NCI-H2029 (cell line): ENCODE measurements around the gene LRRC32.

Experiments used
- DNase-seq: peaks from one replicate; lab custom pipeline; 2025; lab: John Stamatoyannopoulos, UW

The LRRC32 gene

GRCh38 chr11:76663912-76664440 lies 6.6 kb downstream of the LRRC32 start:
- DNase-seq = no peak

GRCh38 chr11:76663486-76663810 lies 7.1 kb downstream of the LRRC32 start:
- no peak for DNase-seq

- no peak for DNase-seq
Observed at GRCh38 chr11:76662656-76663485, 7.7 kb downstream of the LRRC32 start.

- no peak for DNase-seq
Observed at GRCh38 chr11:76661834-76662434, 8.6 kb downstream of the LRRC32 start.

- DNase-seq = no peak
Observed at GRCh38 chr11:76661306-76661751, 9.2 kb downstream of the LRRC32 start.

- no peak for DNase-seq
Observed at GRCh38 chr11:76660533-76661305, 9.8 kb downstream of the LRRC32 start.

GRCh38 chr11:76659672-76660532 lies 10.6 kb downstream of the LRRC32 start:
- no peak for DNase-seq

- no peak for DNase-seq
Observed at GRCh38 chr11:76658651-76659650, 11.6 kb downstream of the LRRC32 start.

- no peak for DNase-seq
Observed at GRCh38 chr11:76658231-76658630, 12.3 kb downstream of the LRRC32 start.

GRCh38 chr11:76657187-76658170 lies 13.1 kb downstream of the LRRC32 start:
- DNase-seq = no peak

- DNase-seq = no peak
Observed at GRCh38 chr11:76656571-76657081, 13.9 kb downstream of the LRRC32 start.

GRCh38 chr11:76656050-76656531 lies 14.5 kb downstream of the LRRC32 start:
- DNase-seq = no peak

GRCh38 chr11:76655501-76656049 lies 15.0 kb downstream of the LRRC32 start:
- no peak for DNase-seq

- DNase-seq = no peak
Observed at GRCh38 chr11:76654980-76655379, 15.6 kb downstream of the LRRC32 start.

- DNase-seq = no peak
Observed at GRCh38 chr11:76654298-76654851, 16.2 kb downstream of the LRRC32 start.

- no peak for DNase-seq
Observed at GRCh38 chr11:76653674-76654284, 16.8 kb downstream of the LRRC32 start.

GRCh38 chr11:76653012-76653673 lies 17.4 kb downstream of the LRRC32 start:
- no peak for DNase-seq
